ENCODE data around the gene ITGB1.

The ITGB1 gene

DNA sequence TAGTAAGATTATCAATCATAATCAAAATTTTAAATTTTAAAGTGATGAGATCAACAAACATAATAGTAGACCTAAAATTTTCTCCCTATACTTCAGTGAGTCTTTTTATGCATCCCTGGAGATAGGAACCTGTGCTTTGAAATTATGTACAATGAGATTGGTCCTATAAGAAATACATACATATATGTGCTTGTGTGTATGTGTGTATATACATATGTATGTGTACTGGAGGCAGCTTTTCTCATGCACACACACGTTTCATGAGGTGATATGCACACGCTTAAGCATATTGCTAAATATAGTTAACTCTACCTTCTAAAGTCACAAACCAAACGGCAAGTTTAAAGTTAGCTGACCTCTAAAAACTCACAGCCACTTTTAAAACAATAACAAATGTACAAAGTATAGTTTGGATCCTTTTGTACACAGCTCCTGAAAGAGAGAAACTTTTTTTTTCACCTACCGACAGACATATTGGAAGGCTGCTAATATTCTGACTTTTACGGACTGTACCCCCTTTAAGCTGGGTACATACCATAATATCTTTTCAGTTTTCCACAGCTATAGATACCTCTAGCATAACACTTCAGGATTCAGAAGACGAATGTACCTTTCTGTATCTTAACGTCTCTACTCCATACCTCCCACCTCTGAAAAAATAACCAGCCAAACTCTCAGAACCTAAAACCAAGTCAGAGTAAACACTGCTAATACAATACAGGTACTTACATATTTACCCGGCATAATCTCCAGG, 3.3 kb downstream of the ITGB1 start:
- H4K20me1 ChIP-seq (ENCODE audit: insufficient read depth), result no peaks in the 10 kb centered on the region
- peaks cover 50% of the 10 kb centered on the region; the same call in 1 of the 2 replicates for H3K79me2 ChIP-seq (ENCODE audit: insufficient read depth, low read depth)
- no peak overlapping the region for H3K4me3 ChIP-seq (IDR thresholded peaks at IDR 0.05; ENCODE audit: insufficient read depth, low read depth, low read length)
- no peaks in the 10 kb centered on the region for H3K27me3 ChIP-seq (ENCODE audit: insufficient read depth, low read depth)
- no peak overlapping the region for H3K27ac ChIP-seq
- H3K4me1 ChIP-seq (ENCODE audit: low read depth, poor library complexity, severe bottlenecking), result peaks cover 47% of the 10 kb centered on the region
- TF ChIP-seq, protein P1, sequence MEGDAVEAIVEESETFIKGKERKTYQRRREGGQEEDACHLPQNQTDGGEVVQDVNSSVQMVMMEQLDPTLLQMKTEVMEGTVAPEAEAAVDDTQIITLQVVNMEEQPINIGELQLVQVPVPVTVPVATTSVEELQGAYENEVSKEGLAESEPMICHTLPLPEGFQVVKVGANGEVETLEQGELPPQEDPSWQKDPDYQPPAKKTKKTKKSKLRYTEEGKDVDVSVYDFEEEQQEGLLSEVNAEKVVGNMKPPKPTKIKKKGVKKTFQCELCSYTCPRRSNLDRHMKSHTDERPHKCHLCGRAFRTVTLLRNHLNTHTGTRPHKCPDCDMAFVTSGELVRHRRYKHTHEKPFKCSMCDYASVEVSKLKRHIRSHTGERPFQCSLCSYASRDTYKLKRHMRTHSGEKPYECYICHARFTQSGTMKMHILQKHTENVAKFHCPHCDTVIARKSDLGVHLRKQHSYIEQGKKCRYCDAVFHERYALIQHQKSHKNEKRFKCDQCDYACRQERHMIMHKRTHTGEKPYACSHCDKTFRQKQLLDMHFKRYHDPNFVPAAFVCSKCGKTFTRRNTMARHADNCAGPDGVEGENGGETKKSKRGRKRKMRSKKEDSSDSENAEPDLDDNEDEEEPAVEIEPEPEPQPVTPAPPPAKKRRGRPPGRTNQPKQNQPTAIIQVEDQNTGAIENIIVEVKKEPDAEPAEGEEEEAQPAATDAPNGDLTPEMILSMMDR (conservative IDR thresholded peaks at IDR 0.05; ENCODE audit: low read depth, low read length), result no peak
- no peak overlapping the region; the same call in 1 of the 2 replicates for H3K4me2 ChIP-seq
- no peak overlapping the region for H2AFZ ChIP-seq (ENCODE audit: low read depth)
- no peaks in the 10 kb centered on the region for H3K36me3 ChIP-seq (ENCODE audit: insufficient read depth)
- no peak overlapping the region for H3K9ac ChIP-seq

DNA sequence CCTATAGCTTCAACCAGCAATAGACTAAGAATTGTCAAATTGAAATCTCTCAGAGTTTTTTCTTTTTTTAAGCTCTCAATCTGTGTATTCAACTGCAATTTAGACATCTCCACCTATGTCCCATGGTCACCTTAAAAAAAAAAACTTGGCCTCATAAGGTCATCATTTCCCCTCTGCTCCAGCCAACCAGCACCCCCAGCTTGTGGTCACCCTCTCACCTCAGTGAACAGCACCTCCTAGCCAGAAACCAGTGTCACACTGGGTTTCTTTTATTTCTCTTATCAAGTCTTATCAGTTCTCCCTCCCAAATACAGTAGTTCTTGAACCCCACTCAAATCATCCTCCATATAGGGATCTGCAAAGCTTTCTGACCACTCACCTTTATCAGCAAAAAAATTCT, 4.0 kb downstream of the ITGB1 start:
- Histone ChIP-seq H4K20me1 (ENCODE audit: insufficient read depth) (no peaks in the 10 kb centered on the region), H3K4me3 (IDR thresholded peaks at IDR 0.05; ENCODE audit: insufficient read depth, low read depth, low read length) (no peak overlapping the region), H3K79me2 (ENCODE audit: insufficient read depth, low read depth) (peaks cover 55% of the 10 kb centered on the region), H3K4me2 (no peak overlapping the region), H3K27ac (no peak overlapping the region), H3K36me3 (ENCODE audit: insufficient read depth) (no peaks in the 10 kb centered on the region), H3K27me3 (ENCODE audit: insufficient read depth, low read depth) (no peaks in the 10 kb centered on the region), H2AFZ (ENCODE audit: low read depth) (no peak overlapping the region), H3K4me1 (ENCODE audit: low read depth, poor library complexity, severe bottlenecking) (peaks cover 48% of the 10 kb centered on the region), H3K9ac (no peak overlapping the region)
- TF ChIP-seq, protein P1 (conservative IDR thresholded peaks at IDR 0.05; ENCODE audit: low read depth, low read length), result no peak

DNA sequence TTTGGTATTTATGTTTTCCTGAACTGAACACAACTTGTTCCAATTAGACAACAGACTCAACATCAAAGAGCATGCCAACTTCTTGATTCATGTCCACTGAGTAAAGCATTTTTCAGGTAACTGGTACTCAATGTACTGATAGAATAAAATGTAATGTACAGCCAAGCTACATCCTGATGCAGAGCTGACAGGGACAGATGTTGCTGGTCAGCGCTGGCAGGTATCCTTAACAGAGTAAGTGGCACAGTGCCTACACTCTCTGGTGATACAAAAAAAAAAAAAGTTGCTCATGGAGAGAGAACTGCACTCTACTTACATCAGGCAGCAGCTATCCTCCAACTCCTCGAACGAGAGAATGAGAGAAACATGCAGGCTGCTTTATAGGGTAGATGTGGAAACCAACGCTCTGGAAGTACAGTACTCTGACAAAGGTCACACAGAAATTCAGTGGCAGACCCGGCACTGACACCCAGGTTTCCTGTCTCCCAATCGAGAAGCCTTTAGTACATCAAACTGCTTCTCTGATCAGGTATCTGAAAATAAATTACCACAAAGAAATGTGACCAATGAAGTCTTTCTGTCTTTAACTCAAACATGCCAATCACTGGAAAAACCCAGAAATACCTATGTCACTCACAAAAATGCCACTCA, 4.6 kb downstream of the ITGB1 start:
- Histone ChIP-seq H3K27ac (no peak overlapping the region), H3K4me3 (IDR thresholded peaks at IDR 0.05; ENCODE audit: insufficient read depth, low read depth, low read length) (no peak overlapping the region), H3K4me1 (ENCODE audit: low read depth, poor library complexity, severe bottlenecking) (peaks cover 52% of the 10 kb centered on the region), H3K9ac (no peak overlapping the region), H3K27me3 (ENCODE audit: insufficient read depth, low read depth) (no peaks in the 10 kb centered on the region), H3K4me2 (no peak overlapping the region), H3K36me3 (ENCODE audit: insufficient read depth) (no peaks in the 10 kb centered on the region), H3K79me2 (ENCODE audit: insufficient read depth, low read depth) (peaks cover 61% of the 10 kb centered on the region), H4K20me1 (ENCODE audit: insufficient read depth) (no peaks in the 10 kb centered on the region), H2AFZ (ENCODE audit: low read depth) (no peak overlapping the region)
- TF ChIP-seq, protein P1 (conservative IDR thresholded peaks at IDR 0.05; ENCODE audit: low read depth, low read length), result no peak

DNA sequence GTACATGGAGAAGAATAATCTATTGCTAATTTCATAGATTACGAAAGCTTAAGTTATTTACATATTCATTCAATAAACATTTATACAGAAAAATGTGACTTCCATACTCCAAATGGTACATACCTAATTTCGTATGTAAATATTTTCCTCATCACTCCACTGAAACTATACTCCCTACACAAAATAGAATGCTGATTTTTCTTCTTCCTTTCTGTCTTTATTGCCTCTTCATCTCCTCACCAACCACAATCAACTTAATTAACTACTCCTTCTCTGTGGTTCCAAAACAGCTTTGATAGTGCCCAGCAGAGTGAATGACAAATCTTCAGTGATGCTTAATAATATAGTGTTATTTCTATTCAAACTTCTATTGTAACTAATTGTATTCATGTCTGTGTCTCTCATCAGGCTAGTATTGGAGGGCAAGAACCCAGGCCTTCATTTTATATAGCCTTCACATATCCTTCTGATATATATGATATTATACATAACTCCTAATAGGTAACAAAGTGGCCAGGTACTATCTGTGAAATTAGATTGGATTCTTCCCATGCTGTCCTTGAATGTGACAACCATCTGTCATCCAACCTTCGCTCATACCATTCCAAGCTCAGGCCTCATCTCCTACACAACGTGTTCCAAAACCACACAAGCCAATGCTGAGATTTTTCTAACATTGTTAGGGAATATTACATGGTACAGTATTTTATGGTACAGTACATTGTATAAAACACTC, 5.3 kb downstream of the ITGB1 start:
- Histone ChIP-seq H3K4me1 (ENCODE audit: low read depth, poor library complexity, severe bottlenecking) (peaks cover 56% of the 10 kb centered on the region), H3K4me2 (no peak overlapping the region), H2AFZ (ENCODE audit: low read depth) (no peak overlapping the region), H3K4me3 (IDR thresholded peaks at IDR 0.05; ENCODE audit: insufficient read depth, low read depth, low read length) (no peak overlapping the region), H3K9ac (no peak overlapping the region), H3K36me3 (ENCODE audit: insufficient read depth) (no peaks in the 10 kb centered on the region), H3K79me2 (ENCODE audit: insufficient read depth, low read depth) (peaks cover 61% of the 10 kb centered on the region), H3K27ac (no peak overlapping the region), H4K20me1 (ENCODE audit: insufficient read depth) (no peaks in the 10 kb centered on the region), H3K27me3 (ENCODE audit: insufficient read depth, low read depth) (no peaks in the 10 kb centered on the region)
- TF ChIP-seq, protein P1 (conservative IDR thresholded peaks at IDR 0.05; ENCODE audit: low read depth, low read length), result no peak
